Measurements from ENCODE around the gene RAB20.
"Not testable (repeated sequence)": the region's sequence is repeated elsewhere in the genome, so short reads cannot be mapped to it uniquely, and the experiment has no call there.

The RAB20 gene

GRCh38 chr13:110575322-110576069, 14.0 kb upstream of the RAB20 start:
- ATAC-seq (peak; percentile 84), DNase-seq (peak; percentile 26)

- ATAC-seq (no peak), DNase-seq (no peak)
Measured at GRCh38 chr13:110574161-110574560, 12.6 kb upstream of the RAB20 start.

GRCh38 chr13:110572778-110573118, 11.2 kb upstream of the RAB20 start:
- no peak for DNase-seq
- ATAC-seq = no peak

GRCh38 chr13:110571896-110572777, 10.6 kb upstream of the RAB20 start:
- ATAC-seq (no peak), DNase-seq (no peak)

- DNase-seq = no peak
- no peak for ATAC-seq
Measured at GRCh38 chr13:110570886-110571285, 9.4 kb upstream of the RAB20 start.

GRCh38 chr13:110569962-110570361, 8.4 kb upstream of the RAB20 start:
- DNase-seq, ATAC-seq: not testable (repeated sequence)

GRCh38 chr13:110568612-110569011, 7.1 kb upstream of the RAB20 start:
- no peak for ATAC-seq
- no peak for DNase-seq

GRCh38 chr13:110566171-110566570, 4.6 kb upstream of the RAB20 start:
- DNase-seq (no peak), ATAC-seq (no peak)

- DNase-seq (no peak), ATAC-seq (no peak)
Measured at GRCh38 chr13:110565296-110565695, 3.8 kb upstream of the RAB20 start.

GRCh38 chr13:110564472-110564985, 3.0 kb upstream of the RAB20 start:
- no peak for ATAC-seq
- DNase-seq = no peak

- DNase-seq = no peak
- ATAC-seq = no peak
Measured at GRCh38 chr13:110563463-110563774, 1.9 kb upstream of the RAB20 start.

GRCh38 chr13:110562696-110563462, 1.4 kb upstream of the RAB20 start:
- ATAC-seq (no peak), DNase-seq (no peak)

- ATAC-seq (no peak), DNase-seq (no peak)
Measured at GRCh38 chr13:110562036-110562597, 595 bp upstream of the RAB20 start.

- peak; percentile 19 for DNase-seq
- no peak for ATAC-seq
Measured at GRCh38 chr13:110560601-110561343, 750 bp downstream of the RAB20 start.

- DNase-seq = no peak
- ATAC-seq = no peak
Measured at GRCh38 chr13:110559986-110560385, 1.5 kb downstream of the RAB20 start.

- DNase-seq (no peak), ATAC-seq (no peak)
Measured at GRCh38 chr13:110559429-110559943, 2.0 kb downstream of the RAB20 start.

GRCh38 chr13:110557610-110558305, 3.8 kb downstream of the RAB20 start:
- ATAC-seq (no peak), DNase-seq (no peak)

GRCh38 chr13:110557082-110557481, 4.4 kb downstream of the RAB20 start:
- no peak for ATAC-seq

GRCh38 chr13:110556224-110556606, 5.3 kb downstream of the RAB20 start:
- ATAC-seq (no peak), DNase-seq (no peak)

More at GRCh38 chr13:110557082-110557481, 4.4 kb downstream of the RAB20 start:
- DNase-seq = no peak

GRCh38 chr13:110555601-110556223, 5.8 kb downstream of the RAB20 start:
- ATAC-seq (no peak), DNase-seq (no peak)

Measured in stimulated activated naive CD8-positive, alpha-beta T cell treated with anti-CD3 and anti-CD28 coated beads, Interleukin-15, Interleukin-2, amounts not matched to agents 100 U/mL and 50 U/mL, for 24 hours (primary cell).